ENCODE data around the gene KDM6A. TPM values are rescaled to one million over a fixed set of nuclear protein-coding genes. Genes with fewer than 3 reads are reported as not detected.

Gene KDM6A
- total RNA-seq, 4 donors from 2014 or later, result 35.0 to 69.5 (median 48.1) TPM

GRCh38 chrX:44903830-44904530 lies 31.0 kb downstream of the KDM6A start:
- H3K4me1 ChIP-seq, result peaks cover 37 to 42% of the 10 kb centered on the region in 2 donors
- TF ChIP-seq CTCF (IDR thresholded peaks at IDR 0.05) (no peak), POLR2A (IDR thresholded peaks at IDR 0.05) (no peak)
- no peak overlapping the region for H3K27ac ChIP-seq
- H3K4me3 ChIP-seq (replicated peaks in 1 of 3), result no peak overlapping the region
- H3K27me3 ChIP-seq, result no peaks in the 10 kb centered on the region
- DNase-seq, result no peak
- H3K36me3 ChIP-seq, result no peaks in the 10 kb centered on the region
- 60 to 67% methylated on average over 4 of the region's 4 CpGs for WGBS, 2 donors
- intact Hi-C loops (cut with DNase I), result no loop called here
- H3K9me3 ChIP-seq, result no peaks in the 10 kb centered on the region

GRCh38 chrX:44904542-44905115 lies 31.6 kb downstream of the KDM6A start:
- WGBS, 2 donors, result 27 to 28% methylated on average over 4 of the region's 4 CpGs
- TF ChIP-seq POLR2A (IDR thresholded peaks at IDR 0.05) (no peak), CTCF (IDR thresholded peaks at IDR 0.05) (peak in 1 of 6 experiments; percentile 12)

DNA sequence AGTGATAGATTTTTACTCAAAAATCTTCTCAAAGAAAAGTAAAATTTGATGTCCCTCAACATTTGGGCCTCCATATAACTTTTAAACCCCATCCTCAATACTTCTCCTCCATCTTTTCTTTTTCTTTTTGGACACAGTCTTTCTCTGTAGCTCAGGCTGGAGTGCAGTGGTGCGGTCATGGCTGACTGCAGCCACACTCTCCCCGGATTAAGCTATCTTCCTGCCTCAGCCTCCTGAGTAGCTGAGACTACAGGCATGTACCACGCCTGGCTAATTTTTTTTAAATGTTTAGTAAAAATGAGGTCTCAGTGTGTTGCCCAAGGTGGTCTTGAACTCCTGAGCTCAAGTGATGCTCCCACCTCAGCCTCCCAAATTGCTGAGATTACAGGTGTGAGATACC lies 33.1 kb downstream of the KDM6A start:
- Histone ChIP-seq H3K27me3 (no peaks in the 10 kb centered on the region), H3K9me3 (no peaks in the 10 kb centered on the region), H3K36me3 (no peaks in the 10 kb centered on the region), H3K27ac (no peak overlapping the region), H3K4me1 (peaks cover 29 to 30% of the 10 kb centered on the region in 2 donors), H3K4me3 (replicated peaks in 1 of 3) (no peak overlapping the region)
- TF ChIP-seq POLR2A (IDR thresholded peaks at IDR 0.05), result no peak
- no peak for TF ChIP-seq CTCF (IDR thresholded peaks at IDR 0.05)
- intact Hi-C loops (cut with DNase I), result no loop called here
- WGBS, 2 donors, result 55 to 58% methylated on average over 3 of the region's 3 CpGs
- DNase-seq, result peak; percentile 6 to 9

More at GRCh38 chrX:44904542-44905115, 31.6 kb downstream of the KDM6A start:
- Histone ChIP-seq H3K4me1 (peaks cover 30 to 36% of the 10 kb centered on the region in 2 donors), H3K27ac (peak overlapping the region in 1 of 3 donors; percentile 1), H3K36me3 (no peaks in the 10 kb centered on the region), H3K27me3 (no peaks in the 10 kb centered on the region), H3K4me3 (replicated peaks in 1 of 3) (no peak overlapping the region), H3K9me3 (no peaks in the 10 kb centered on the region)
- intact Hi-C loops (cut with DNase I), result no loop called here
- no peak for DNase-seq

GRCh38 chrX:44906542-44906941 lies 33.6 kb downstream of the KDM6A start:
- H3K9me3 ChIP-seq, result no peaks in the 10 kb centered on the region
- H3K4me3 ChIP-seq (replicated peaks in 1 of 3), result no peak overlapping the region
- H3K4me1 ChIP-seq, result peaks cover 29 to 30% of the 10 kb centered on the region in 2 donors
- H3K27me3 ChIP-seq, result no peaks in the 10 kb centered on the region
- DNase-seq, result no peak
- intact Hi-C loops (cut with DNase I), result no loop called here
- 95 to 96% methylated on average over 6 of the region's 6 CpGs for WGBS, 2 donors
- TF ChIP-seq POLR2A (IDR thresholded peaks at IDR 0.05) (no peak), CTCF (IDR thresholded peaks at IDR 0.05) (no peak)
- no peak overlapping the region for H3K27ac ChIP-seq
- H3K36me3 ChIP-seq, result no peaks in the 10 kb centered on the region

DNA sequence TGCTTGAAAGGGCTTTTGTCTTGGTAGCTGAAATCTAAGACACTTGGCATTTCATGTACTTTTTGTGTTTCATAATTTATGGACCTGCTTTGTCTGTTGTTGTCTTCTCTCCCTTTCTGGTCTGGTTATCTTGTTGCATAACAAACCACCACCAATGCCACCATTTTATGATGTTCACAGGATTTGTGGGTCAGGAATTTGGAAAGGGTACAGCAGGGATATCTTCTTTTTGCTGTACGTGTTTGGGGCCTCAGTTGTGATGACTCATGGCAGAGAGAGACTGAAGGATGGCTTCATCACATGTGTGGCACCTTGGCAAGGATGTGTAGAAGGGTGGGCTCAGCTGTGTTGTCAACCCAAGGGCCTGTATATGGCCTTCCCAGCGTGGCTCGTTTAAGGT lies 35.2 kb downstream of the KDM6A start:
- no peak for DNase-seq
- no peaks in the 10 kb centered on the region for H3K9me3 ChIP-seq
- no peak overlapping the region for H3K27ac ChIP-seq
- peaks cover 29 to 30% of the 10 kb centered on the region in 2 donors for H3K4me1 ChIP-seq
- H3K4me3 ChIP-seq (replicated peaks in 1 of 3), result no peak overlapping the region
- WGBS, 2 donors, result 75 to 77% methylated on average over 3 of the region's 3 CpGs
- no peaks in the 10 kb centered on the region for H3K36me3 ChIP-seq
- H3K27me3 ChIP-seq, result no peaks in the 10 kb centered on the region
- TF ChIP-seq POLR2A (IDR thresholded peaks at IDR 0.05) (no peak), CTCF (IDR thresholded peaks at IDR 0.05) (no peak)
- intact Hi-C loops (cut with DNase I), result no loop called here

Data from thyroid gland (tissue), 4 donors.